Measurements from ENCODE around the gene RNU2-1. TPM values are rescaled to one million over a fixed set of nuclear protein-coding genes. Genes with fewer than 3 reads are reported as not detected.

The RNU2-1 gene
- total RNA-seq, 1 donor from 2014 or later: 9,258 TPM

- Mint-ChIP-seq H3K36me3 (ENCODE audit: unreplicated experiment) (no peaks in the 10 kb centered on the region), H3K27me3 (ENCODE audit: unreplicated experiment) (no peaks in the 10 kb centered on the region), H3K9me3 (ENCODE audit: unreplicated experiment) (peaks cover 3% of the 10 kb centered on the region), H3K4me1 (ENCODE audit: low read depth, unreplicated experiment) (peaks cover 4% of the 10 kb centered on the region), H3K27ac (ENCODE audit: unreplicated experiment) (no peak overlapping the region), H3K4me3 (ENCODE audit: unreplicated experiment) (no peak overlapping the region)
- DNase-seq: no peak
- TF ChIP-seq CTCF (IDR thresholded peaks at IDR 0.05; ENCODE audit: partially characterized antibody, unreplicated experiment): no peak
These were observed 16.1 kb downstream of the RNU2-1 start for GRCh38 chr17:43217614-43218087.

- DNase-seq: no peak
- Mint-ChIP-seq H3K27me3 (ENCODE audit: unreplicated experiment) (no peaks in the 10 kb centered on the region), H3K4me1 (ENCODE audit: low read depth, unreplicated experiment) (peaks cover 10% of the 10 kb centered on the region), H3K27ac (ENCODE audit: unreplicated experiment) (no peak overlapping the region), H3K4me3 (ENCODE audit: unreplicated experiment) (no peak overlapping the region), H3K36me3 (ENCODE audit: unreplicated experiment) (no peaks in the 10 kb centered on the region), H3K9me3 (ENCODE audit: unreplicated experiment) (peaks cover 3% of the 10 kb centered on the region)
- no peak for TF ChIP-seq CTCF (IDR thresholded peaks at IDR 0.05; ENCODE audit: partially characterized antibody, unreplicated experiment)
These were observed 16.8 kb downstream of the RNU2-1 start for GRCh38 chr17:43216762-43217613.

GRCh38 chr17:43216369-43216761 is 17.4 kb downstream of the RNU2-1 start:
- no peak for TF ChIP-seq CTCF (IDR thresholded peaks at IDR 0.05; ENCODE audit: partially characterized antibody, unreplicated experiment)
- Mint-ChIP-seq H3K27me3 (ENCODE audit: unreplicated experiment) (no peaks in the 10 kb centered on the region), H3K36me3 (ENCODE audit: unreplicated experiment) (no peaks in the 10 kb centered on the region), H3K27ac (ENCODE audit: unreplicated experiment) (no peak overlapping the region), H3K4me3 (ENCODE audit: unreplicated experiment) (no peak overlapping the region), H3K9me3 (ENCODE audit: unreplicated experiment) (peaks cover 3% of the 10 kb centered on the region), H3K4me1 (ENCODE audit: low read depth, unreplicated experiment) (peaks cover 13% of the 10 kb centered on the region)
- DNase-seq: no peak

- Mint-ChIP-seq H3K4me3 (ENCODE audit: unreplicated experiment) (no peak overlapping the region), H3K27ac (ENCODE audit: unreplicated experiment) (no peak overlapping the region), H3K36me3 (ENCODE audit: unreplicated experiment) (no peaks in the 10 kb centered on the region), H3K4me1 (ENCODE audit: low read depth, unreplicated experiment) (peaks cover 13% of the 10 kb centered on the region), H3K27me3 (ENCODE audit: unreplicated experiment) (no peaks in the 10 kb centered on the region), H3K9me3 (ENCODE audit: unreplicated experiment) (peaks cover 3% of the 10 kb centered on the region)
- TF ChIP-seq CTCF (IDR thresholded peaks at IDR 0.05; ENCODE audit: partially characterized antibody, unreplicated experiment): no peak
- DNase-seq: no peak
These were observed 18.4 kb downstream of the RNU2-1 start for GRCh38 chr17:43215341-43215740.

GRCh38 chr17:43213545-43213944 is 20.2 kb downstream of the RNU2-1 start:
- Mint-ChIP-seq H3K27ac (ENCODE audit: unreplicated experiment) (no peak overlapping the region), H3K27me3 (ENCODE audit: unreplicated experiment) (no peaks in the 10 kb centered on the region), H3K4me3 (ENCODE audit: unreplicated experiment) (no peak overlapping the region), H3K4me1 (ENCODE audit: low read depth, unreplicated experiment) (peaks cover 13% of the 10 kb centered on the region), H3K36me3 (ENCODE audit: unreplicated experiment) (no peaks in the 10 kb centered on the region), H3K9me3 (ENCODE audit: unreplicated experiment) (peaks cover 3% of the 10 kb centered on the region)
- DNase-seq: no peak
- no peak for TF ChIP-seq CTCF (IDR thresholded peaks at IDR 0.05; ENCODE audit: partially characterized antibody, unreplicated experiment)
